ENCODE data around the gene EPHB2.
"Not testable (repeated sequence)": the region's sequence is repeated elsewhere in the genome, so short reads cannot be mapped to it uniquely, and the experiment has no call there.

The EPHB2 gene

GRCh38 chr1:22827666-22828483, 117.2 kb downstream of the EPHB2 start:
- Histone ChIP-seq H3K4me3 (ENCODE audit: low read length) (no peak overlapping the region), H3K27ac (ENCODE audit: low read length) (no peak overlapping the region), H3K36me3 (ENCODE audit: control insufficient read depth, insufficient read depth, low read length) (no peaks in the 10 kb centered on the region), H3K9me3 (ENCODE audit: control insufficient read depth, insufficient read depth, low read length) (no peaks in the 10 kb centered on the region), H3K4me1 (ENCODE audit: control insufficient read depth, insufficient read depth, low read length) (peaks cover 10% of the 10 kb centered on the region), H3K27me3 (ENCODE audit: control insufficient read depth, insufficient read depth, low read length) (no peaks in the 10 kb centered on the region)
- no peak for DNase-seq (ENCODE audit: low read depth, low spot score)
- no CpG with 5 or more reads among the region's 9 CpGs for WGBS (ENCODE audit: insufficient coverage, insufficient read length)

- H3K4me1 ChIP-seq (ENCODE audit: control insufficient read depth, insufficient read depth, low read length), result peaks cover 10% of the 10 kb centered on the region
- no peaks in the 10 kb centered on the region for H3K27me3 ChIP-seq (ENCODE audit: control insufficient read depth, insufficient read depth, low read length)
- no peak overlapping the region for H3K27ac ChIP-seq (ENCODE audit: low read length)
- DNase-seq (ENCODE audit: low read depth, low spot score), result no peak
- no peak overlapping the region for H3K4me3 ChIP-seq (ENCODE audit: low read length)
- no peaks in the 10 kb centered on the region for H3K9me3 ChIP-seq (ENCODE audit: control insufficient read depth, insufficient read depth, low read length)
- WGBS (ENCODE audit: insufficient coverage, insufficient read length), result no CpG with 5 or more reads among the region's 15 CpGs
- no peaks in the 10 kb centered on the region for H3K36me3 ChIP-seq (ENCODE audit: control insufficient read depth, insufficient read depth, low read length)
Measured at GRCh38 chr1:22828484-22829308, 118.1 kb downstream of the EPHB2 start.

GRCh38 chr1:22829309-22829989, 118.8 kb downstream of the EPHB2 start:
- no peak for DNase-seq (ENCODE audit: low read depth, low spot score)
- no CpG with 5 or more reads among the region's 12 CpGs for WGBS (ENCODE audit: insufficient coverage, insufficient read length)
- peaks cover 10% of the 10 kb centered on the region for H3K4me1 ChIP-seq (ENCODE audit: control insufficient read depth, insufficient read depth, low read length)
- no peak overlapping the region for H3K27ac ChIP-seq (ENCODE audit: low read length)
- H3K4me3 ChIP-seq (ENCODE audit: low read length), result no peak overlapping the region
- H3K9me3 ChIP-seq (ENCODE audit: control insufficient read depth, insufficient read depth, low read length), result no peaks in the 10 kb centered on the region
- no peaks in the 10 kb centered on the region for H3K27me3 ChIP-seq (ENCODE audit: control insufficient read depth, insufficient read depth, low read length)
- H3K36me3 ChIP-seq (ENCODE audit: control insufficient read depth, insufficient read depth, low read length), result no peaks in the 10 kb centered on the region

- DNase-seq (ENCODE audit: low read depth, low spot score), result no peak
- Histone ChIP-seq H3K9me3 (ENCODE audit: control insufficient read depth, insufficient read depth, low read length) (no peaks in the 10 kb centered on the region), H3K4me3 (ENCODE audit: low read length) (no peak overlapping the region), H3K27me3 (ENCODE audit: control insufficient read depth, insufficient read depth, low read length) (no peaks in the 10 kb centered on the region), H3K4me1 (ENCODE audit: control insufficient read depth, insufficient read depth, low read length) (peaks cover 10% of the 10 kb centered on the region), H3K36me3 (ENCODE audit: control insufficient read depth, insufficient read depth, low read length) (no peaks in the 10 kb centered on the region), H3K27ac (ENCODE audit: low read length) (no peak overlapping the region)
- no CpG with 5 or more reads among the region's 6 CpGs for WGBS (ENCODE audit: insufficient coverage, insufficient read length)
Measured at GRCh38 chr1:22830041-22830566, 119.5 kb downstream of the EPHB2 start.

GRCh38 chr1:22830757-22831340, 120.2 kb downstream of the EPHB2 start:
- WGBS (ENCODE audit: insufficient coverage, insufficient read length), result no CpG with 5 or more reads among the region's 7 CpGs
- H3K4me1 ChIP-seq (ENCODE audit: control insufficient read depth, insufficient read depth, low read length), result peaks cover 10% of the 10 kb centered on the region
- no peaks in the 10 kb centered on the region for H3K36me3 ChIP-seq (ENCODE audit: control insufficient read depth, insufficient read depth, low read length)
- H3K27ac ChIP-seq (ENCODE audit: low read length), result no peak overlapping the region
- no peaks in the 10 kb centered on the region for H3K27me3 ChIP-seq (ENCODE audit: control insufficient read depth, insufficient read depth, low read length)
- H3K9me3 ChIP-seq (ENCODE audit: control insufficient read depth, insufficient read depth, low read length), result no peaks in the 10 kb centered on the region
- no peak for DNase-seq (ENCODE audit: low read depth, low spot score)
- H3K4me3 ChIP-seq (ENCODE audit: low read length), result no peak overlapping the region

- WGBS (ENCODE audit: insufficient coverage, insufficient read length), result no CpG with 5 or more reads among the region's 6 CpGs
- Histone ChIP-seq H3K4me1 (ENCODE audit: control insufficient read depth, insufficient read depth, low read length) (peaks cover 5% of the 10 kb centered on the region; the same call in 1 of the 2 replicates), H3K27me3 (ENCODE audit: control insufficient read depth, insufficient read depth, low read length) (no peaks in the 10 kb centered on the region), H3K9me3 (ENCODE audit: control insufficient read depth, insufficient read depth, low read length) (no peaks in the 10 kb centered on the region), H3K36me3 (ENCODE audit: control insufficient read depth, insufficient read depth, low read length) (no peaks in the 10 kb centered on the region), H3K27ac (ENCODE audit: low read length) (no peak overlapping the region), H3K4me3 (ENCODE audit: low read length) (no peak overlapping the region)
- no peak for DNase-seq (ENCODE audit: low read depth, low spot score)
Measured at GRCh38 chr1:22831729-22832413, 121.2 kb downstream of the EPHB2 start.

GRCh38 chr1:22832414-22832786, 121.8 kb downstream of the EPHB2 start:
- no peaks in the 10 kb centered on the region for H3K27me3 ChIP-seq (ENCODE audit: control insufficient read depth, insufficient read depth, low read length)
- no peak for DNase-seq (ENCODE audit: low read depth, low spot score)
- no peak overlapping the region for H3K27ac ChIP-seq (ENCODE audit: low read length)
- no peak overlapping the region for H3K4me3 ChIP-seq (ENCODE audit: low read length)
- H3K36me3 ChIP-seq (ENCODE audit: control insufficient read depth, insufficient read depth, low read length), result no peaks in the 10 kb centered on the region
- H3K4me1 ChIP-seq (ENCODE audit: control insufficient read depth, insufficient read depth, low read length), result peaks cover 3% of the 10 kb centered on the region; the same call in 1 of the 2 replicates
- no CpG with 5 or more reads among the region's 3 CpGs for WGBS (ENCODE audit: insufficient coverage, insufficient read length)
- no peaks in the 10 kb centered on the region for H3K9me3 ChIP-seq (ENCODE audit: control insufficient read depth, insufficient read depth, low read length)

- no peak overlapping the region for H3K27ac ChIP-seq (ENCODE audit: low read length)
- 100% methylated on average over 1 of the region's 1 CpG for WGBS (ENCODE audit: insufficient coverage, insufficient read length)
- H3K4me1 ChIP-seq (ENCODE audit: control insufficient read depth, insufficient read depth, low read length), result 0 out of 2 replicates have a peak, but pooled peaks cover 3% of the 10 kb centered on the region
- DNase-seq (ENCODE audit: low read depth, low spot score), result no peak
- H3K9me3 ChIP-seq (ENCODE audit: control insufficient read depth, insufficient read depth, low read length), result no peaks in the 10 kb centered on the region
- no peak overlapping the region for H3K4me3 ChIP-seq (ENCODE audit: low read length)
- H3K36me3 ChIP-seq (ENCODE audit: control insufficient read depth, insufficient read depth, low read length), result no peaks in the 10 kb centered on the region
- H3K27me3 ChIP-seq (ENCODE audit: control insufficient read depth, insufficient read depth, low read length), result no peaks in the 10 kb centered on the region
Measured at GRCh38 chr1:22833699-22834098, 123.1 kb downstream of the EPHB2 start.

- H3K27ac ChIP-seq (ENCODE audit: low read length); DNase-seq (ENCODE audit: low read depth, low spot score); H3K36me3 ChIP-seq (ENCODE audit: control insufficient read depth, insufficient read depth, low read length); H3K9me3 ChIP-seq (ENCODE audit: control insufficient read depth, insufficient read depth, low read length); H3K4me1 ChIP-seq (ENCODE audit: control insufficient read depth, insufficient read depth, low read length); H3K4me3 ChIP-seq (ENCODE audit: low read length); H3K27me3 ChIP-seq (ENCODE audit: control insufficient read depth, insufficient read depth, low read length): not testable (repeated sequence)
- WGBS (ENCODE audit: insufficient coverage, insufficient read length), result no CpG with 5 or more reads among the region's 2 CpGs
Measured at GRCh38 chr1:22834420-22834819, 123.8 kb downstream of the EPHB2 start.
